SK-N-MC (cell line): ENCODE measurements around the gene MNAT1.

Source experiments
- EZH2 ChIP-seq: fragments of 200-600 bp; sonication (generic); IDR thresholded peaks from one replicate; pipeline ENCODE4 v1.6.1; 2017; ENCODE audit warnings: antibody characterized with exemption
- FOXP2 ChIP-seq: optimal IDR thresholded peaks from 2 replicates; pipeline ENCODE3; 2011; ENCODE audit warnings: mild to moderate bottlenecking, moderate library complexity; ENCODE audit not compliant: insufficient read depth; ENCODE audit errors: extremely low read length, control extremely low read depth
- POLR2AphosphoS5 ChIP-seq: IDR thresholded peaks from 2 replicates; pipeline ENCODE4 v1.6.1; 2012; ENCODE audit warnings: mild to moderate bottlenecking, low read depth, low read length, borderline replicate concordance

GRCh38 chr14:60965402-60965801, 230.8 kb downstream of the MNAT1 start:
- no peak for TF ChIP-seq POLR2AphosphoS5
- no peak for TF ChIP-seq EZH2
- TF ChIP-seq FOXP2, result no peak
